BLaER1 (cell line): Measurements from ENCODE around the gene EPS8L2.
A peak's percentile ranks its signal among the peaks of the same experiment; 100 is the strongest.
"Not testable (repeated sequence)": the region's sequence is repeated elsewhere in the genome, so short reads cannot be mapped to it uniquely, and the experiment has no call there.

Source experiments
- H3K27ac ChIP-seq: shearing (Covaris generic); formaldehyde crosslinking; 2 replicates; pipeline ENCODE4 v1.8.1; 2022
- H3K27me3 ChIP-seq: shearing (Covaris generic); formaldehyde crosslinking; 2 replicates; pipeline ENCODE4 v1.8.1; 2022
- H3K36me3 ChIP-seq: shearing (Covaris generic); formaldehyde crosslinking; 2 replicates; pipeline ENCODE4 v1.8.1; 2022
- H3K4me1 ChIP-seq: shearing (Covaris generic); formaldehyde crosslinking; 2 replicates; pipeline ENCODE4 v1.8.1; 2022
- H3K4me2 ChIP-seq: shearing (Covaris generic); formaldehyde crosslinking; 2 replicates; pipeline ENCODE4 v1.8.1; 2022
- H3K4me3 ChIP-seq: shearing (Covaris generic); formaldehyde crosslinking; 2 replicates; pipeline ENCODE4 v1.8.1; 2022
- H3K9ac ChIP-seq: shearing (Covaris generic); formaldehyde crosslinking; 2 replicates; pipeline ENCODE4 v1.8.1; 2022
- H3K9me3 ChIP-seq: shearing (Covaris generic); formaldehyde crosslinking; 2 replicates; pipeline ENCODE4 v1.8.1; 2022
- H4K20me1 ChIP-seq: shearing (Covaris generic); formaldehyde crosslinking; 2 replicates; pipeline ENCODE4 v1.8.1; 2022
- Cebpa-rat ChIP-seq: shearing (Covaris generic); IDR thresholded peaks from 2 replicates; pipeline ENCODE4 v1.8.1; 2022

The EPS8L2 gene

DNA sequence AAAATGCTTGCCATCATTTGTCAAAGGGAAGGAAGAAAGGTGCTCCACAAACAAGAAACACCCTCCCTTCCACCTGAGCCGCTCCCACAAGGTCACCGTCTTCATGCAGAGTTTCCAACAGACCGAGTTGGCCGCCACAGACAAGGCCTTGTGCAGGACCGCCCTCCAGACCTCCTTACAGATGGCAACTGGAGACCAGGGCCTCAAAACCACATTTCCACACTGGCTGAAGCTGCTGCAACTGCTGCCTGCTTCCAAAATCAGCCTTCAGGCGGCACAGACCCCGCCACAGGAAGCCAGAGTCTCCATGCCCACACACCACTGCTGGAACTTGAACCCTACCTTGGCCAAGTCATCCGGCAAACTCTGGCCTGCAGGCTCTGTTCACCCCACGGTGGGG is 17.4 kb upstream of the EPS8L2 start:
- Histone ChIP-seq H4K20me1 (peaks cover 70% of the 10 kb centered on the region), H3K9me3 (no peaks in the 10 kb centered on the region), H3K27me3 (no peaks in the 10 kb centered on the region), H3K36me3 (peaks cover 79% of the 10 kb centered on the region), H3K4me1 (peaks cover 59% of the 10 kb centered on the region), H3K4me3 (no peak overlapping the region), H3K27ac (peak overlapping the region; percentile 44), H3K4me2 (peak overlapping the region; percentile 44), H3K9ac (peak overlapping the region; percentile 38; the same call in 1 of the 2 replicates)
- TF ChIP-seq Cebpa-rat, result no peak

DNA sequence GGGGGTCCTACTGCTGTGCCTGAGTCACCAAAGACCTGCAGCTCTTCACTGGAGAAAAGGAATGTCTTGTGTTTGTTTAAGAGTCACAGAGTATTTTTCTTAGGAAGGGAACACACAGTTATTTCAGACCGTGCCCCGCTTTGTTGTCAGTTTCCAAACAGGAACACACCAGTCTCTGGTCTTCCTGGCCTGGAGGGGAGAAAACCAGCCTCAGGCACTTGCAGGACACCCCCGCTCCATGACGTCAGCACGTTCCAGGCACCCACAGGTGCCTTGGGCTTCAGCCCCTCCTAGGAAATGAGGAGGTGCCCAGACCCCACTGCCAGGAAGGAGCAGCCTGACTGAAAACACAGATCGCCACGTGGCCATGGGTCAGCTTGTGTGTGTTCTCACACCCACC is 16.4 kb upstream of the EPS8L2 start:
- Histone ChIP-seq H3K27ac (no peak overlapping the region; the same call in 1 of the 2 replicates), H3K27me3 (no peaks in the 10 kb centered on the region), H3K4me1 (peaks cover 65% of the 10 kb centered on the region), H3K9ac (peak overlapping the region; percentile 45; the same call in 1 of the 2 replicates), H4K20me1 (peaks cover 75% of the 10 kb centered on the region), H3K4me2 (peak overlapping the region; percentile 44), H3K4me3 (no peak overlapping the region), H3K9me3 (no peaks in the 10 kb centered on the region), H3K36me3 (peaks cover 70% of the 10 kb centered on the region)
- TF ChIP-seq Cebpa-rat, result no peak

DNA sequence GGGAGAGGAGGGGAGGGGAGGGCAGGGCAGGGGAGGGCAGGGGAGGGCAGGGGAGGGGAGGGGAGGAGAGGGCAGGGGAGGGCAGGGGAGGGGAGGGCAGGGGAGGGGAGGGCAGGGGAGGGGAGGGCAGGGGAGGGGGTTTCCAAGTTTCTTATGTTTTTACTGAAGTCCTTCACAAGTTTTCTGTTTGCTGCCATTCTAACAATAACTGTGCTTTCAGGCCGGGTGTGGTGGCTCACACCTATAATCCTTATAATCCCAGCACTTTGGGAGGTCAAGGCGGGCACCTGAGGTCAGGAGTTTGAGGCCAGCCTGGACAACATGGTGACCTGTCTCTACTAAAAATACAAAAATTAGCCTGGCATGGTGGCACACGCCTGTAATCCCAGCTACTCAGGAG is 15.8 kb upstream of the EPS8L2 start:
- Histone ChIP-seq H3K36me3 (peaks cover 64% of the 10 kb centered on the region), H4K20me1 (peaks cover 75% of the 10 kb centered on the region), H3K4me2 (peak overlapping the region; percentile 98; the same call in 1 of the 2 replicates), H3K4me1 (peaks cover 65% of the 10 kb centered on the region)
- H3K4me3 ChIP-seq, H3K27me3 ChIP-seq, H3K27ac ChIP-seq, H3K9ac ChIP-seq, H3K9me3 ChIP-seq: not testable (repeated sequence)

DNA sequence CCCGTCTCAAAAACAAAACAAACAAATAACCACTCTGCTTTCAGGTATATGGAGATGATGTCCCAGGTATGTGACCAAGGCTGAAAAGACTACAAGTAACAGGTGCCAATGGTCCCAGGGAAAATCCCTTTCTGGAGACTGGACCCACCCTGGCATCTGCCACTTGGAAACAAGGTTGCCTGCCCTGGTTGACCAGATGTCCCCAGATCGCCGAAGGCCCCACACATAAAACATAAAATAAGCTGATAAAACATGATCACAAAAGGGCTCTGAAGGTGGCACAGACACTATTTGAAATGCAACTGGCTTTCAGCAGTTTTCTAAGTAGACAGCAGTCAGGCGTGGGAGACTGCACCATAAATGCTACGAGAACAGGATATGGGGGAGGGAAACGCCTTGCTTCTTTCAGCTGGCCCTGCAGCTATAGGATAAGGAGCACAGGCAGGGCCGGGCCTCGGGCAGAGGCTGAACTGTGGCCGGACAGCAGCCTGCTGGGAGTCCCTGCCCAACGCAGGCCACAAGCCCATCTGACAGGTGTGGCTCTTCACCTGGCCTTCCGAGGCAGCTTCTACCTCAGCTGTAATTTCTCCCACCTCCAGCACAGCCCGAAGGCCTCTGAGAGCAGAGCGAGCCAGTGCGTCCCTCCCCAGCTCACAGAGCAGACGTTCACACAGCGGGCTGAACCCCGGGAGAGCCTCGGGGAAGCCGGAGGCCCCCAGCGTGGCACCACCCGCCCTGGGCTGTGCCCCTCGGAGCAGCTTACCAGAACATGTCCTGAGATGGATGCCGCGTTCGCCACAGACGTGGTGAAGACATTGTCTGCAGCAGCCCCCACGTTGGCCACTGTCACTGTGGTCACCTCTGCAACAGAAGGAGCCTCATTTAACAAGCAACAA is 15.0 kb upstream of the EPS8L2 start:
- peaks cover 56% of the 10 kb centered on the region for H3K36me3 ChIP-seq
- no peaks in the 10 kb centered on the region for H3K27me3 ChIP-seq
- H3K27ac ChIP-seq, result 0 out of 2 replicates have a peak overlapping the region, but pooled peaks have one; percentile 0
- no peak for TF ChIP-seq Cebpa-rat
- peak overlapping the region; percentile 98 for H3K4me2 ChIP-seq
- H3K4me1 ChIP-seq, result peaks cover 65% of the 10 kb centered on the region
- H4K20me1 ChIP-seq, result peaks cover 75% of the 10 kb centered on the region
- H3K9me3 ChIP-seq, result no peaks in the 10 kb centered on the region
- no peak overlapping the region for H3K4me3 ChIP-seq
- H3K9ac ChIP-seq, result no peak overlapping the region; the same call in 1 of the 2 replicates

DNA sequence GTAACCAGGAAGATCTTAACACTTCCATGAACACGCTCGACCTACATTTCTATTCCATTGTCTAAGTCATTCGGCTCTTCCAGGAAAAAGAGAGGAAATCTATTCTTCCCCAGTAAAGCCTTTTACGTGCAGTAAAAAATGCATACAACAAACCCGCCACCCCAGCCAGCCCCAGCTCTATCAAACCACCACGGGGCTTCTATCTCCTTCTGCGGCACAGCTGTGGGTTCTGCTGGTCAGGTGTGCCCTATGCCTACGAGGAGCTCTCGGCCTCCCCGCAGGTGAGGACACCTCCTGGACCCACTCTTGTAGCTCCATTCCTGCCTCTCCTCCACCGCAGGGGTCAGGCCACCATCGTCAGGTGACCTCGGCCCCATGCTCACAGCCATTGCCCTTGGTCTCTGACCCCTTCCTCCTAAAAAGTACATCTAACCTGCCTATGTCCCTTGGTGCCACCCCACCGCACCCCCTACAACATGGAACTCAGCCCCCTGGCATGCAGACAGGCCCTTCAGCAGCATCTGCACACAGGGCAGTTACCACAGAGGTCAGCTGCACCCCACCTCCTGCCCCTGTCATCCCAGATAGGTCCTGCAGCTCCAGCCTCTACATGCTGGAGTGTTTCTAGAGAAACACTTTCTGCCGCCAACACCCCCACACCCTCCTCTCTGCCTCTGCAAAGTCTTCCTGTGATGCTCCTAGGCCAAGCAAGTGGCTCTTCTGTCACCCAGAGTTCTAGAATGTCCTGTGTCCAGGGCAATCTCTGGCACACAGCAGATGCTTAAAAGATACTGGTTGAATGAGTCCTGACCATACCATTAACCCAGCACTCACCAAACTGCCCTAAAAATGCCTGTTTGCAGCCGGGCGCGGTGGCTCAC is 14.1 kb upstream of the EPS8L2 start:
- peaks cover 47% of the 10 kb centered on the region for H3K36me3 ChIP-seq
- TF ChIP-seq Cebpa-rat, result no peak
- H3K4me2 ChIP-seq, result peak overlapping the region; percentile 98
- no peak overlapping the region for H3K4me3 ChIP-seq
- no peaks in the 10 kb centered on the region for H3K9me3 ChIP-seq
- H3K27me3 ChIP-seq, result no peaks in the 10 kb centered on the region
- H3K27ac ChIP-seq, result no peak overlapping the region
- no peak overlapping the region for H3K9ac ChIP-seq
- peaks cover 72% of the 10 kb centered on the region for H3K4me1 ChIP-seq
- peaks cover 68% of the 10 kb centered on the region for H4K20me1 ChIP-seq

DNA sequence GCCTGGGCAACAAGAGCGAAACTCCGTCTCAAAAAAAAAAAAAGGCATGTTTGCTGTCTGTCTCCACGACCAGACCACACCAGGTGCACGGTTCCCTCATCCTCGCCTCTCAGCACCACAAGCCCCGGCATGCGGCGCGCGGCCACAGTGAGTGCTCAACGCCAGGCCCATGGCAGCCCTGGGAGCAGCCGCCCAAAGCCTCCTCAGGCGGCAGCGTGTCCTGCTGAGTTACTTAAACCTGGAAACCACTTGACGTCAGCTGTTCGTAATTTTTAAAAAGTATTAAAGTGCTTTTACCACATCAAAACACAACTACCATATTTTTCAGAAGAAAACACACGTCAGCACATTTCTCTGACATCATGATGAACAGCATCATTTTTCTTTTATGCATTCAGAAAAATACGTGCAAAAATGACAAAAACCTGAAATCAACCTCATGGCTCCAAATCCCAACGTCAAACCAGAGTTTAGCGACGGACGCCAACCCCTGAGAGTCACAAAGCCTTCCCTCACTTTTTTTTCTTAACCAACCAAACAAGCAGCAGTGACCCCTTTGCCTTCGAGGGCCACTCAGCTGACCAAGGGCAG is 13.1 kb upstream of the EPS8L2 start:
- H3K9ac ChIP-seq, result peak overlapping the region; percentile 66
- peaks cover 77% of the 10 kb centered on the region for H3K4me1 ChIP-seq

DNA sequence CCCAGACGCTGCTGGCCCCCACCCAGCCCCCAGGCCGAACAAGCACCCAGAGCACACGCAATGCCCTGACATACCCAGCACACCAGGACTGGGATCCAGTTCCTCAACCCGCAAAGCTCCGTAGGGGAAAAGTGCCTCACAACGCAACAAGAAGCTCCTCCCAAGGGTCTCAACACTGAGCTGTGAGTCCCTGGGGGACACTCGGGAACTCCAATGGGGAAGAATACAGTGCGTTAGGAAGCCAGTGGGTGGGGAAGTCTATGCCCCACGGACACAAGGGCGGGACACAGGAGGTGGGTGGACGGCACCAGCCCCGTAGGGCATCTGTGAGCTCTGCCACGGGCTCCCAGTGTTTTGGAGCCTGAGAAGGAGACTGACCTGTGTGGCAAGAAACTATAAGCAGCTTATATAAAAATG is 12.6 kb upstream of the EPS8L2 start:
- peak overlapping the region; percentile 98 for H3K4me2 ChIP-seq
- no peaks in the 10 kb centered on the region for H3K27me3 ChIP-seq
- H3K27ac ChIP-seq, result peak overlapping the region; percentile 54
- H3K36me3 ChIP-seq, result peaks cover 32% of the 10 kb centered on the region
- H3K4me1 ChIP-seq, result peaks cover 77% of the 10 kb centered on the region
- H3K4me3 ChIP-seq, result peak overlapping the region; percentile 91
- H4K20me1 ChIP-seq, result peaks cover 65% of the 10 kb centered on the region
- no peaks in the 10 kb centered on the region for H3K9me3 ChIP-seq
- TF ChIP-seq Cebpa-rat, result no peak
- H3K9ac ChIP-seq, result peak overlapping the region; percentile 66

More for the DNA sequence above, 13.1 kb upstream of the EPS8L2 start:
- no peak for TF ChIP-seq Cebpa-rat
- Histone ChIP-seq H3K27me3 (no peaks in the 10 kb centered on the region), H4K20me1 (peaks cover 65% of the 10 kb centered on the region), H3K36me3 (peaks cover 37% of the 10 kb centered on the region), H3K27ac (peak overlapping the region; percentile 54), H3K4me2 (peak overlapping the region; percentile 98), H3K4me3 (peak overlapping the region; percentile 91), H3K9me3 (no peaks in the 10 kb centered on the region)

DNA sequence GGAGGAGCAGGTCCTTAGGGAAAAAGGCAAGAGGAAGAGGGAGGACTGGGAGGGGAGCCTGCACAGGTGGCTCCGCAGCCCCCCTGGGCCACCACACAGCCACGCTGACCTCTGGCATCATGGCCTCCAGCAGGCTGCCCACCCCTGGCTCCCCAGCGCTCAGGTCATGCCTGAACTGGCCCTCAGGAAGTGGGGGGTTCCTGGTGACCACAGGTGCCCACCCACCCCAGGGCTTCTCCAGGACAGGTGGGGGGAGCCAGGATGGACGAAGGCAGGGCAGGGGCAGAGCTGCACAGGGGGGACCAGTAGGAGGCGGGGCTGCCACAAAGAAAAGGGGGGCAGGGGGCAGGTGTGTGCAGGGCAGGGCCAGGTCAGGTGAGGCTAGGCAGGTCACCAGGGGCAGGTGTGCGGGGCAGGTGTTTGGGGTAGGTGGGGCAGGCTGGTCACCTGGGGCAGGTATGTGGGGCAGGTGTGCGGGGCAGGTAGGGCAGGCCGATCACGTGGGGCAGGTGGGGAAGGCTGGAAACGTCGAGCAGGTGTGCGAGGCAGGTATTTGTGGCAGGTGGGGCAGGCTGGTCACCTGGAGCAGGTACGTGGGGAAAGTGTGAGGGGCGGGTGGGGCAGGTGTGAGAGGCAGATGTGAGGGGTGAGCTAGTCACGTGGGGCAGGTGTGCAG is 12.0 kb upstream of the EPS8L2 start:
- Histone ChIP-seq H3K36me3 (peaks cover 26% of the 10 kb centered on the region), H3K9ac (peak overlapping the region; percentile 66; the same call in 1 of the 2 replicates), H3K27ac (peak overlapping the region; percentile 54), H3K4me3 (peak overlapping the region; percentile 91), H3K4me1 (peaks cover 77% of the 10 kb centered on the region), H4K20me1 (peaks cover 65% of the 10 kb centered on the region), H3K9me3 (no peaks in the 10 kb centered on the region), H3K4me2 (peak overlapping the region; percentile 98), H3K27me3 (no peaks in the 10 kb centered on the region)
- TF ChIP-seq Cebpa-rat, result no peak
